Pons (tissue), 1 donor: ENCODE measurements around the gene TADA1.
"Not testable (repeated sequence)": the region's sequence is repeated elsewhere in the genome, so short reads cannot be mapped to it uniquely, and the experiment has no call there.

Source experiments
- DNase-seq: peaks from one replicate; pipeline ENCODE4 v3.0.0-alpha.2; 2016; ENCODE audit warnings: low spot score

Gene TADA1

DNA sequence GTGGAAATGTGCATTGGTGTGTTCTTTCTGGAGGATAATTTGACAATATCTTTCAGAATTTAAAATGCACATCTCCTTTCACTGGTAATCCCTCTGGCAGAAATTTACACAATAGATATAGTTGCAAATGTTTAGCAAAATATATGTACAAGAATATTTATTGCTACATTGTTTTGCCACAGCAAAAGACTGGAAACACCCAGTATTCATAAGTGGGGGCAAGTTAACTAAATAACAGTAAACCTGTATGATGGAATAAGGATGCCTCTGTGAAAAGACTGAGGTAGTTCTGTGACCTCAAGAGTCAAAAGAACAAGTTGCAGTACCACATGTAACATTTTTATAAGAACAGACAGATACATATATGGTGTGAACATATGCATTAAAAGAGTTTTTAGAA lies 13.7 kb upstream of the TADA1 start:
- no peak for DNase-seq

DNA sequence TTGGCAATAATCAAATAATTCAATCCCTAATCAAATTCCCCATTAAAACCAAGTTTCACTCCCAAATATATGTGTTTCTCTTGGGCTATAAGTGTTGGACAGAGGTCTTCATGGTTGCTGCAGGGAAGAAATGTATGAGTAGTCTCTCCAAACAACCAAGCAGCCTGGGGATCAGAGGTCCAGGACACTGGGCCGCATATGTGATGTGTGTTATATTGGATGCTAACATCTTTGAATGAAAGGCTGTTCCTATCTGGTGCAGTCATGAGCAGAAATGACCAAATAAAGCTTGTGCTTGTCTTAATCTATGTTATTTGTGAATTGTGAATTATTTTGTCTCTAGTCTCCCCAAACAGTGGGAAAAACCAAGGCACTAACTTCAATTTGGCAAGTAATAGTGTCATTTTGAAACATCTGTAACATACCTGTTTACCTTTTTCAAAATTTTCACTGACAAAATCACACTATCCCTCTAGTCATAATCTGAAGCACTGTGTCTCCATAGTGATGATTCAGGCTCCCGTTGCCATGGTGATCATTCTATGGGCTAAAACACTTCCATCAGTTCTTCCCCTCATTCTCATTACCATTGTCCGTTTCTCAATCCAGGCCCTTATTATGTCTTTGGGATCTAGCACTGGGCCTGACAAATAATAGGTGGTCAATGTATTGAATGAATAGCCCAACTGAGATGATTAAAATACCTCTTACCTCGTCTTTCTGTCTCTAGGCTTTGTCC lies 12.5 kb upstream of the TADA1 start:
- no peak for DNase-seq

DNA sequence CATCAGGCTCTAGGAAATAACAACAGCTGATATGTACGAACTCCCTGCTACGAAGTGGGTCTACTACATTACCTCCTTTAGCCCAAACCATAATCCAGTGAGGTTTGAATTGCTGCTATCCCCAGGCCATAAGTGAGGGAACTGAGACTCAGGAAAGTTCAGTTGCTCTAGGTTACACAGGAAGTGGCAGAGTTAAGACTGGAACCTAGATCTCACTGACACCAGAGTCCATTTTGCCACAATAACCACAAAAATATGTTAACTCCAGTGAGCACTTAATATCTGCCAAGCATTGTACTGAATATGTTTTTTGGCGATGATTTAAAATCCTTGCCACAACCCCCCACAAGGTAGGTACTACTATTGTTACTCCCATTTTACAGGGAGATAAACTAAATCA lies 8.9 kb upstream of the TADA1 start:
- no peak for DNase-seq

DNA sequence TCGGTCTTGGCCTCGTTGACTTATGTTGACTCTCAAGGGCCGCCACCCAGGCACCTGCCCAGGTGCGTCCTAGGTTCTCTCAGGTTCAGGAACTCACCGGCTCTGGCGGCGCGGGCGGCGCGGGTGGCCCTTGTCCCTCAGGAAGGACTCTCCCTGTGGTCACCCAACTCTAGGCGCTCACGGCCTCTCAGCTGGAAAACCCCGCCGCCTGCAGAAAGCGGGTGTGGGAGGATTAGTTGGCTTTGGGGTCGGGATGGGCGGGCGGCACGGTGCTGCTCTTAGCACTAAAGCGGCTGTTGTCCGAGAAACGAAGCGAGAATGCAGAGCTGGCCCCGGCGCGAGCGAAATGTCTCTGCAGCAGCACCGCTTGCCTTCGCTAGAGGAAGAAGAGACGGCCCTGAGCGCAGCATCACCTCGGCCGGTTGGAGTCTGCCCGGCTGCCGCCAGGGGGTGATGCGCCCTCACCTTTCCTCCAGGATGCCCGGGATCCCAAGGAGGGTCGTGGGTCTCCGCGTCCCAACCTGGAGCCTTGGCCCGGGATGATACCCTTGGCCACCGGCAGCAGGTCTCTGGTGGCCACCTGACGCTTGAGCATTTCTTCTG lies 8.1 kb upstream of the TADA1 start:
- no peak for DNase-seq

DNA sequence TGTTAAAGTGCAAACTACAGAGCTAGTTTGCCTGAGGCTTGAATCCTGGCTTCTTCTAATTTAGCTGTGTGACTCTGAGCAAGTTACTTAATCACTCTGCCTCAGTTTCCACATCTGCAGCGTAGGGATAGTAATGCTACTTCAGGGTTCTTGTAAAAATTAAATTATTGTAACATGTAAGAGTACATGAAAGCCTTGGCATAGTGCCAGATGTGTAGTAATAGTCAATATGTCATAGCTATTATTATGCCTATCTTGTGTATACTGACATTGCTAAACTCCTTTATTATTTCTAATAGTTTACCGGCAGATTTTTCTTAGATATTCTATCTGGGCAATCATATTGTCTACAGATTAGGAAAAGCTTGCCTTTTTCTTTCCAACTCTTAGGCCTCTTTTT lies 6.8 kb upstream of the TADA1 start:
- no peak for DNase-seq

DNA sequence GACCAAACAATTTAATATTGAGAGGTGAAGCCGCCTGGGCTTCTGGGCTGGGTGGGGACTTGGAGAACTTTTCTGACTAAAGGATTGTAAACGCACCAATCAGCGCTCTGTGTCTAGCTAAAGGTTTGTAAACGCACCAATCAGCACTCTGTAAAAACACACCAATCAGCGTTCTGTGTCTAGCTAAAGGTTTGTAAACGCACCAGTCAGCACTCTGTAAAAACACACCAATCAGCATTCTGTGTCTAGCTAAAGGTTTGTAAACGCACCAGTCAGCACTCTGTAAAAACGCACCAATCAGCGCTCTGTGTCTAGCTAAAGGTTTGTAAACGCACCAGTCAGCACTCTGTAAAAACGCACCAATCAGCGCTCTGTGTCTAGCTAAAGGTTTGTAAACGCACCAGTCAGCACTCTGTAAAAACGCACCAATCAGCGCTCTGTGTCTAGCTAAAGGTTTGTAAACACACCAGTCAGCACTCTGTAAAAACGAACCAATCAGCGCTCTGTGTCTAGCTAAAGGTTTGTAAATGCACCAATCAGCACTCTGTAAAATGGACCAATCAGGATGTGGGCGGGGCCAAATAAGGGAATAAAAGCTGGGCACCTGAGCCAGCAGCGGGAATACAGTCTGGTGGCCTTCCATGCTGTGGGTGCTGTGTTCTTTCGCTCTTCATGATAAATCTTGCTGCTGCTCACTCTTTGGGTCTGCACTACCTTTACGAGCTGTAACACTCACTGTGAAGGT lies 2.3 kb upstream of the TADA1 start:
- DNase-seq, result not testable (repeated sequence)

DNA sequence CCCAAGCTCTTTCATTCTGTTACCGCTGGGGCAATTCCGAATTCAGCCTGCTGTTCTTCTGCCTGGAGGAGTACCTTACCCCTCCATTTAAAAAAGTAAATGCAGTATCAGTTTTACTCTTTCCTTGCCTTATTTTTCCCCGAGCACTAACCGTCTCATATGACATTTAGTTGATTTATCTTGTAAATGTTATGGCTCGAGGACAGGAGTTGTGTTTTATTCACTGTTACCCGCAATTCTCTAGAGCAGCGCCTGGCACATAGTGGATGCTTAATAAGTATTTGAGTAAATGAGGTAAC lies 425 bp upstream of the TADA1 start:
- DNase-seq, result no peak

DNA sequence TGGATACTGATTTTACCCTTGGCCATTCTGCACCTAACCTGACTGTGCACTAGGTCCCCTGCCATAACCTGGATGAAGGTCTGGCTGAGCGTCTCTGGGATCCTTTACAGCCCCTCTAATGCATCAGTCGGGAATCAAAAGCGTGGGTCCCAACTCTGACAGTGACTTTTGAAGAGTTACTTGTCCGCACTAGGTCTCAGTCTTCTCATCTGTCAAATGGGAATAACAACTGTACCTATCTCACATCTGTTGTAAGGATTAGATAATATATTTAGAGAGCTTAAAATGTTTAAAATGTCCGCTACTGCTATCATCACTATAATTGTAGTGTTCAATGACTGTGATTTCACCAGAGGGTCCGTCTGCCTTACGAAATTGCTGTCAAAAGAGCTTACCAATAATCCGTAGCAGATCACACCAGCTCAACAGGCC lies 746 bp downstream of the TADA1 start:
- no peak for DNase-seq

DNA sequence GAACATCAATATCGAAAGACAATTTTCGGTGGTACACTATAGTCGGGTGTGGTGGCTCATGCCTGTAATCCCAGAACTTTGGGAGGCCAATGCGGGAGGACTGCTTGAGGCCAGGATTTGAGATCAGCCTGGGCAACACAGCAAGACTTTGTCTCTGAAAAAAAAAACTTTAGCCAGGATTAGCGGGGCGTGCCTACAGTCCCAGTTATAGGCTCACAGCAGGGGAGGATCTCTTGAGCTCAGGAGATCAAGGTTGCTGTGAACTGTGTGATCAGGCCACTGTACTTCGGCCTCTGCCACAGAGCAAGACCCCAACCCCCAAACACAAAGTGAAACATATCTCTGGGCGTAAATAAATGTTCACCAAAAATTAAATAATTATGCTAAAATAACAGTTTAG lies 1.6 kb downstream of the TADA1 start:
- no peak for DNase-seq

DNA sequence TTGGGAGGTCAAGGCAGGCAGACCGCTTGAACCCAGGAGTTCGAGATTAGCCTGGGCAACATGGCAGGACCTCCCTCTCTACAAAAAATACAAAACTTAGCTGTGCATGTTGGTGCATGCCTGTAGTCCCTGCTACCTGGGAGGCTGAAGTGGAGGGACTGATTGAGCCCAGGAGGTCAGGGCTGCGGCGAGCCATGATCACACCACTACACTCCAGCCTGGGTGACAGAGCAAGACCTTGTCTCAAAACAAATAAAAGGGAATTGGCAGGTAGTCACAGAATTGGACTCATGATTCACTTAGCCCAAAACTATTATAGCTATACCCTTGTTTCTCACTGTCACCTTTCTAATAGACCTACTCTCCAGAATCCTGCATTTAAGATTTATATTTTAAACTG lies 5.5 kb downstream of the TADA1 start:
- no peak for DNase-seq

DNA sequence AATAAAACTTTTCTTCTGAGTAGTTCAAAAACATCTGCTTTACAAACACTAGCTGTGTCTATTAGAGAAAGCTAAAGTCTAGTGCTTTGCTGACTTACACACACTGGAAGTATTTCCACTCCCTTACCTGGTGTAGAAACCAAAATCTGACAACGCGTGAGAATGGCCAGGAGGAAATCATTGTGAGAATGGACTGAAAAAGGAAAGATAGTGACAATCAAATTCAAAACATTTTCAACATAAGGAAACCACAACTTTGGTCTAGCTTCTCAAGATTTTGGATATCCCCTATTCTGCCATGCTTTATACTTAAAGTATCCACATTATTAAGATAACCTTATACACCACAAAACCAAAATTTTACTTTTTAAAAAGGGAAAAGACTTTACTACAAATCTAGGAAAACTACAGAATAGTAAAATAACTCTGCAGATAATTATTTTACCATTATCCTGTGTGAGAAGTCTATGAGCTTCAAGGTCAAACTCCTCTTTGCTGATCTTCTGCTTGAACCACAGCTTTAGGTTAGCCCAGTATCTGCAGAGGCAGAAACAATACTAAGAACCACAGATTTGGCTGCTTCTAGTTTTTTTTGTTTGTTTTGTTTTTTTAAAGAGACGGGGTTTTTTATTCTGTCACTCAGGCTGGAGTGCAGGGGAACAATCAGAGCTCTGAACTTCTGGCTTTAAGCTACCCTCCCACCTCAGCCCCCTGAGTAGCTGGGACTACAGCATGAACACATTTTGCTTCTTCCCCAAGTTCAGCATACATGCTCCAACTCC lies 6.6 kb downstream of the TADA1 start:
- DNase-seq, result no peak

DNA sequence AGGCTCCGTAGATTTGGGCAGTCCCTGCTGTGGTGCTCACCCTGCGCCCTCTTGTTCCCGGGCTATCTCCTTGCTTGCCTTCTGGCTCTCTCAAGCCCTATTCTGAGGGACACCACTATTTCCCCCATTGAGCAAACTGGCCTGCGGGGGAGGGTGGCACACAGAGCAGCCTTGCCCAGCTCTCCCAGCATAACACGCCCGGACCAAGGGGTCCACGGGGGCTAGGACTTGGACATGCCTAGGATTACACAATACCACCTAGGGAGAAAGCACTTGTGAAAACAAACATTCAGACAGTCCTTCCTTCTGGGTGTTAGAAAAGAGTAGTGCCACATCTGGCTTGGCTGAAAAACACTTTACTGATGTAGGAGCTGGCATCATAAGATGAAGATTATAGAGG lies 7.4 kb downstream of the TADA1 start:
- DNase-seq, result no peak

DNA sequence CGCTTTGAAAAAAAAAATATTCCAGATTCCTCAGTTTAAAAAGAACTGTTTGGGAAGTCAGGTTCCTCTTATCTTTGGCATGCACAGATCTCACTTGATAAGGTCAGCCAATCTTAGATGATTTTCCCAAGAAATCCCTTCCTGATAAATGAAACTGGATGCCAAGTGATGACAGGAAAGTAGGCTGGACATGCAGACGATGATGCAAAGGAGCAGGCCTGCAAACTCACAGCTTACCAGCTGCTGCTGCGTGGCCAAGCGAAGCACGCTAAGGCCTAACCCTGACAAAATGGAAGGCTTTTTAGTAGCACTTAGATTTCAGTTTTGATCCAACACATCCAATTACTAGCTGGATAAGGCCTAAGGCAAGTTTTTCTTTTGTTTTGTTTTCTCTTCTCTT lies 10.1 kb downstream of the TADA1 start:
- DNase-seq, result no peak

DNA sequence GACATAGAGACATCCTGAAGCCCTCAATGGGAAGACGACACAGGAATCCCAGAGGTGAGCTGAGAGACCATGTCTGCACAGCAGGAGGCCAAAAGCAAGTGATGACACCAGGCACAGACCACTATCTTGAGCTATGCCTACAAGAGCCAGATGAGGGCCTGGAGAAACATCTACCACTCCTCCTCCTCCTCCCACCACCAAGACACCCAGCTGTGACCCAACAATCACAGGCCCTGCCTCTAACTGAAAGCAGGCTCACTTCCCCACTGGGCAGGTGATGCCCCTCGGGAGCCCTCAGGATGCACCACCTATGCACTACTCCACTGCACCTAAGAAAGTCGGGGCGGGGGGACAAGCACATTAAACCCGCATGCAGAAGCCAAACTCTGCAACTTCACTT lies 16.5 kb downstream of the TADA1 start:
- DNase-seq, result no peak

DNA sequence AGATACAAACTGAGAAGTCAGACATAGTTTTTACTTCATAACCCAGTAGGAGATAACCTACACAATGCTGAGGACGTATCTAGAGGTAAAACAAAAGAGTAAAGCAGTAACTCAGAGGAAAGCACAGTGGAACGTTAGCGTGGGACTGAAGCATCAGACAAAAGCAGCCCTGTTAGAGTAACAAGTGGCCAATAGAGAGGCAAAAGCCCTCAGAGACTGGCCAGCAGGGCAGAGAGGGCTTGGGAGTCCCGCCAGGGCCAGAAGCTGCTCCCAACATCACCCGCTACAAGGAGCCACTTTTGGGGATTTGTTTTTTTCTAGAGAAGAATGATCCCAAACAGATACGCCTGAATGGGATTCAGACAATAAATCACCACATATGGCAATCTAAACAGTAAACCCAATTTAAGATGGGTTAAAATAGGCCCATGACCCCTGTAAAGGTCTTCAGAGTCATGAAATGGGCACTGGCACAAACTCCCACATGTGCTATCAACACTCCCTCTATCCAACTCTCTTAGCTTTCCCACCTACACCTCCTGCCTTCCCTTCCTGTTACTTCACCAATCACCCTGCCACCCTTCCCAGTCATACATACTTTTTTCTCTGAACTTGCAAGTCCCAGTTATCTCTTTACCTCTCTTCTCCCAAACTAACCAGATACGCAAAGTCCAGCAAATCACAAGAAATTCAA lies 17.2 kb downstream of the TADA1 start:
- peak; percentile 96 for DNase-seq

DNA sequence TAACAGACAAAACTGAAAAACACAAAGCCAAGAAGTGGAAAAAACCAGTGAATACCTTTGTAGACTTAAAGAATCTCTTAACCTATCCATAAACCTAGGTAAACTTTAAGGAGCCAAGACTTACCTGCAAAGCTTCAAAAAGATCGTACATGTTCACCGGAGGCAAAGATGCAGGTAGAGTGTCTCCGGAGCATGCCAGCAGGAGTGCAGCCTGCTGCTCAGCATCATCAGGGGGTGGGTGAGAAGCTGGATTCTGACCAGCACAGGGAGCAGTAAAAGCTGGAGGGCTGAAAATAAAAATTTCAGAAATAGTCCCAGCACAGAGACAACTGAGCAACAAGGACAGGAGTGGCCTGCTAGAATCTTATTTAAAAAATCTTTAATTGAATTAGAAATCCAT lies 18.1 kb downstream of the TADA1 start:
- DNase-seq, result no peak

DNA sequence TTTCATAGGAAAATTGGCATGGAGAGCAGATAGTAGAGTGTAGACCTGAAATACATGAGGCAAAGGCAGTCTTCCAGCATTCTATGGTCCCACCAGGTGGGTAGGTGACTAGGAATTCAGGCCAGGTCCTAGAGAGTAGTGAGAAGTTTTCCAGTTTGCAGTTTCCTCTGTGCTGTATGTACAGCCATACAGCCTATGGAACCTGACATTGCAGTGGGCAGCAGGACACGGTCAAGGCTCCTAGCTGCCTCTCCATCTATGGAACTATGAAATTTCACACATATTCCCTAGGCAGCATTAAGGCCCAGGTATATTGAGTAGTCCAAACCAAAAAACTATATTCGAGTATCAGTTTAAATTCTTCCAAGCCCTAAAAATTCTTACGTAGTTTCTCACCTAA lies 20.5 kb downstream of the TADA1 start:
- no peak for DNase-seq

DNA sequence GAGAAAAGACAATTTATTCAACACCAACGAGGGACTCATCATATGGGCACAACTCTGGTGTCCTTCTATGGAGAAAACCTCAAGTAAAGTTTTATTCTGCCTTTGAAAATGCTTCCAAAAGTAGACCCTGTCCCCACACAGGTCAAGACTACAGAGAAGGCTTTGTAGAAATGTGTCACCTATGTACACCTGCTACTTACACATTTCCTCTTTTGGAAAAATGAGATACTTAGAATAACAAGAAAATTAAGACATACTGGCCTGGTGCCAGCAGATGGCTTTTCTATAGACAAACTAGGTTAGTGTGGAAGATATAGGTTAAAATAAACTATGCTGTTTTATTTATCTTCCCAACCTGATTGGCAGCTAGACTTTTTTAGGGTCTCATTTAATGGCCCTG lies 23.1 kb downstream of the TADA1 start:
- DNase-seq, result no peak

DNA sequence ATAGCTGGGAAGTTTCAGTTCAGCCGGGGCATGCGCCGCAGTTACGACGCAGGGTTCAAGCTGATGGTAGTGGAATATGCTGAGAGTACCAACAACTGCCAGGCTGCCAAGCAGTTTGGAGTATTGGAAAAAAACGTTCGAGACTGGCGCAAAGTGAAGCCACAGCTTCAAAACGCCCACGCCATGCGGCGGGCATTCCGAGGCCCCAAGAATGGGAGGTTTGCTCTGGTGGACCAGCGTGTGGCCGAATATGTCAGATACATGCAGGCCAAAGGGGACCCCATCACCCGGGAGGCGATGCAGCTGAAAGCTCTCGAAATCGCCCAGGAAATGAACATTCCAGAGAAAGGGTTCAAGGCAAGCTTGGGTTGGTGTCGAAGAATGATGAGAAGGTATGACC lies 26.9 kb downstream of the TADA1 start:
- no peak for DNase-seq

DNA sequence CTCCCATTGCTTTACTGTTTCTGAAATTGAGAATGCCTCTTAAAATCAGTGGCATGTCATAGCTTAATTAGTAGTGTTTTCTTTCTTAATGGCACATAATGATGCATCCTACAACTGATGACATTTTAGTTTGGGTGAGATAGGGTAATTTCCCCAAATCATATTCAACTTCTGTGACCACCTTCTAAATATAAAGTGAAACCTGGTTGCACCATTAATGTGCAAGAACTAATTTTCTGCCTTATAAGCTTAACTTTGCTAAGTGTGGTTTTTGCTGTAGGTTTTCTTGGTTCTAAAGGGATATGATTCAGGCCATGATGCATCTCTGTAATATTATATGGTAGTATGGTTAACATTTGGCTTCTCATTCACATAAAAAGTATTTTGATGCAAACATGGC lies 27.9 kb downstream of the TADA1 start:
- DNase-seq, result no peak

DNA sequence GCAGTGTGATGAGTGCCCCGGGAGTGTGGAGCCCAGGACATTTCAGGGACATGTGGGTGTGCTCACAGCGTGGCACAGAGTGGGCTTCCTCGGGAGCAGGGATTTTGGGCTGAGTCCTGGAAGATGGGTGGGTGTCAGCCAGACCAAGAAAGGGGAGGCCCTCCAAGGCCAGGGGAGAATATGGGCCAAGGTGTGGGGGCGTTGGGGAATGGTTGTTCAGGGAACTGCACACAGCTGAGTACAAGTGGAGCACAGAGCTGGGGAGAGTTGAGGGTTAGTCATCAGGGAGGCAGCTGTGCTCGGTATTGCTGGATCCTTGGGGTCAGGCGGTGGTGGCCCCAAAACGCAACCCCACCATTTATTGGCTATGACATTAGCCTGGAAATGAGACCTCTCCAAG lies 31.3 kb downstream of the TADA1 start:
- no peak for DNase-seq
